DND-41 (cell line): ENCODE measurements around the gene MICAL3.
"Not testable (repeated sequence)": the region's sequence is repeated elsewhere in the genome, so short reads cannot be mapped to it uniquely, and the experiment has no call there.

ENCODE experiments used
- ATAC-seq: fragments of 200-7000 bp; cut with Tn5 transposase; 3 replicates; pipeline ENCODE4 v1.9.1; 2021; ENCODE audit warnings: low read depth; ENCODE audit not compliant: insufficient read depth
- DNase-seq: peaks from one replicate; pipeline ENCODE4 v3.0.0-alpha.2; 2020
- H2AFZ ChIP-seq: 2 replicates; pipeline ENCODE4 v1.6.0; 2012; ENCODE audit warnings: low read depth, low read length
- H3K27ac ChIP-seq: 2 replicates; pipeline ENCODE4 v1.5.1; 2012; ENCODE audit warnings: low read length, inconsistent platforms
- H3K27me3 ChIP-seq: fragments of 200-600 bp; sonication (generic); 2 replicates; pipeline ENCODE4 v1.6.0; 2012; ENCODE audit warnings: low read length, mild to moderate bottlenecking, inconsistent platforms; ENCODE audit not compliant: insufficient read depth, poor library complexity
- H3K36me3 ChIP-seq: 2 replicates; pipeline ENCODE4 v1.5.1; 2012; ENCODE audit warnings: low read length, inconsistent platforms; ENCODE audit not compliant: insufficient read depth
- H3K4me1 ChIP-seq: 2 replicates; pipeline ENCODE4 v1.5.1; 2012; ENCODE audit warnings: mild to moderate bottlenecking, low read length; ENCODE audit not compliant: insufficient read depth
- H3K4me2 ChIP-seq: 2 replicates; pipeline ENCODE4 v1.6.0; 2012; ENCODE audit warnings: mild to moderate bottlenecking, moderate library complexity, low read length, inconsistent platforms; ENCODE audit not compliant: insufficient read depth
- H3K4me3 ChIP-seq, 2 experiments: fragments of 200-600 bp in 1 of 2; shearing (Covaris generic) in 1 of 2; 2 replicates each; pipeline ENCODE4 v1.5.1; 2012 to 2016; ENCODE audit warnings: inconsistent platforms in 2 of 2, low read length in 2 of 2, mild to moderate bottlenecking in 2 of 2, low read depth in 1 of 2, moderate library complexity in 1 of 2
- H3K79me2 ChIP-seq: 2 replicates; pipeline ENCODE4 v1.6.0; 2012; ENCODE audit warnings: low read length, inconsistent platforms; ENCODE audit not compliant: insufficient read depth
- H3K9ac ChIP-seq: 2 replicates; pipeline ENCODE4 v1.6.0; 2012; ENCODE audit warnings: low read depth, mild to moderate bottlenecking, inconsistent platforms, low read length, moderate library complexity
- H3K9me3 ChIP-seq: 2 replicates; pipeline ENCODE4 v1.5.1; 2012; ENCODE audit warnings: low read length, moderate library complexity, mild to moderate bottlenecking, inconsistent platforms; ENCODE audit not compliant: insufficient read depth, severe bottlenecking
- H4K20me1 ChIP-seq: 2 replicates; pipeline ENCODE4 v1.6.0; 2012; ENCODE audit warnings: low read length; ENCODE audit not compliant: insufficient read depth
- EZH2 ChIP-seq: IDR thresholded peaks from 3 replicates; pipeline ENCODE4 v1.6.1; 2012; ENCODE audit warnings: borderline replicate concordance, low read depth, mild to moderate bottlenecking, moderate library complexity, low read length, inconsistent platforms; ENCODE audit not compliant: severe bottlenecking
- TF ChIP-seq, protein P1 (sequence below): IDR thresholded peaks from 2 replicates; pipeline ENCODE4 v1.5.1; 2012; ENCODE audit warnings: borderline replicate concordance, low read length, moderate library complexity, mild to moderate bottlenecking; ENCODE audit not compliant: poor library complexity, severe bottlenecking; ENCODE audit errors: extremely low read depth

The MICAL3 gene

GRCh38 chr22:17990942-17991341 lies 33.4 kb downstream of the MICAL3 start:
- Histone ChIP-seq H3K4me1 (no peaks in the 10 kb centered on the region), H3K9ac (no peak overlapping the region), H3K27ac (no peak overlapping the region), H3K4me3 (no peak overlapping the region), H4K20me1 (peaks cover 58% of the 10 kb centered on the region), H3K4me2 (no peak overlapping the region), H3K27me3 (no peaks in the 10 kb centered on the region), H2AFZ (no peak overlapping the region), H3K36me3 (no peaks in the 10 kb centered on the region), H3K9me3 (no peaks in the 10 kb centered on the region), H3K79me2 (peaks cover 74% of the 10 kb centered on the region)
- DNase-seq = no peak
- TF ChIP-seq, protein P1, sequence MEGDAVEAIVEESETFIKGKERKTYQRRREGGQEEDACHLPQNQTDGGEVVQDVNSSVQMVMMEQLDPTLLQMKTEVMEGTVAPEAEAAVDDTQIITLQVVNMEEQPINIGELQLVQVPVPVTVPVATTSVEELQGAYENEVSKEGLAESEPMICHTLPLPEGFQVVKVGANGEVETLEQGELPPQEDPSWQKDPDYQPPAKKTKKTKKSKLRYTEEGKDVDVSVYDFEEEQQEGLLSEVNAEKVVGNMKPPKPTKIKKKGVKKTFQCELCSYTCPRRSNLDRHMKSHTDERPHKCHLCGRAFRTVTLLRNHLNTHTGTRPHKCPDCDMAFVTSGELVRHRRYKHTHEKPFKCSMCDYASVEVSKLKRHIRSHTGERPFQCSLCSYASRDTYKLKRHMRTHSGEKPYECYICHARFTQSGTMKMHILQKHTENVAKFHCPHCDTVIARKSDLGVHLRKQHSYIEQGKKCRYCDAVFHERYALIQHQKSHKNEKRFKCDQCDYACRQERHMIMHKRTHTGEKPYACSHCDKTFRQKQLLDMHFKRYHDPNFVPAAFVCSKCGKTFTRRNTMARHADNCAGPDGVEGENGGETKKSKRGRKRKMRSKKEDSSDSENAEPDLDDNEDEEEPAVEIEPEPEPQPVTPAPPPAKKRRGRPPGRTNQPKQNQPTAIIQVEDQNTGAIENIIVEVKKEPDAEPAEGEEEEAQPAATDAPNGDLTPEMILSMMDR = no peak
- TF ChIP-seq EZH2 = no peak
- no peak for ATAC-seq

- Histone ChIP-seq H4K20me1 (peaks cover 60% of the 10 kb centered on the region), H3K9ac (no peak overlapping the region), H3K27ac (no peak overlapping the region), H2AFZ (no peak overlapping the region), H3K79me2 (peaks cover 71% of the 10 kb centered on the region), H3K4me1 (no peaks in the 10 kb centered on the region), H3K4me2 (no peak overlapping the region), H3K4me3 (no peak overlapping the region), H3K9me3 (no peaks in the 10 kb centered on the region), H3K36me3 (no peaks in the 10 kb centered on the region), H3K27me3 (no peaks in the 10 kb centered on the region)
- no peak for ATAC-seq
- no peak for DNase-seq
- TF ChIP-seq, protein P1 = no peak
- no peak for TF ChIP-seq EZH2
Measured at GRCh38 chr22:17990147-17990546, 34.2 kb downstream of the MICAL3 start.

DNA sequence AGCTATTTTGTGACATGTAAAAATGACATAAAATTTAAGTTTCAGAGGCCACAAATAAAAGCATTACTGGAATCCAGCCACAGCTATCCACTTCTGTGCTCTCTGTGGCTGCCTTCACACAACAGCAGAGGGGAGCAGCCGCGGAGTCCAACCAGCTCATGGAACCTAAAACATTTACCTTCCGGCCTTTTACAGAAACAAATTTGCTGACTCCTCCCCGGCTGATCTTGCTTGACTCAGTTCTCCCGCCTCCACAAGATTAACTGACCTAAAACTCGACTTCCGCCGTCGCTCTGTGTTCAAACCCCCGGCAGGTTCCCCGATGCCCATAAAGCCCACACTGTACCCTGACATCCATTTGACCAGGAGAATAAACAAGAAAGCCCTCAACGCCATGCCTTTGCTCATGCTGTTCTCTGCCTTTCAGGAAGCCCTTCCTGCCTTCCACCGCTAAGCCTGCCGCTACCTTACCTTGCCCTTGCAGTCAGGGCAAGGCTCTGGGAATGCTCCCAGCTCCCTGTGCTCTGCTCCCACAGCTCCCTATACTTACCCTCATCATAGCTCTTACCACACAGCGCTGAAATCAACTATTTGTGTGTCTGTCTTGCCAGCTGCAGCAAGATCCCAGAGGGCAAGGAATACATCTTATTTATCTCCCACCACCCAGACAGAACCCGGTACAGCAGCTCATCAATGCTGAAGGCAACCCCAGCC lies 35.4 kb downstream of the MICAL3 start:
- H3K4me3 ChIP-seq = no peak overlapping the region
- TF ChIP-seq EZH2 = no peak
- TF ChIP-seq, protein P1 = no peak
- H3K79me2 ChIP-seq = peaks cover 64% of the 10 kb centered on the region
- peaks cover 53% of the 10 kb centered on the region for H4K20me1 ChIP-seq
- H2AFZ ChIP-seq = no peak overlapping the region
- no peak overlapping the region for H3K4me2 ChIP-seq
- H3K27me3 ChIP-seq = no peaks in the 10 kb centered on the region
- H3K9ac ChIP-seq = no peak overlapping the region
- H3K36me3 ChIP-seq = no peaks in the 10 kb centered on the region
- H3K4me1 ChIP-seq = no peaks in the 10 kb centered on the region
- DNase-seq (no peak), ATAC-seq (no peak)
- no peaks in the 10 kb centered on the region for H3K9me3 ChIP-seq
- H3K27ac ChIP-seq = no peak overlapping the region

DNA sequence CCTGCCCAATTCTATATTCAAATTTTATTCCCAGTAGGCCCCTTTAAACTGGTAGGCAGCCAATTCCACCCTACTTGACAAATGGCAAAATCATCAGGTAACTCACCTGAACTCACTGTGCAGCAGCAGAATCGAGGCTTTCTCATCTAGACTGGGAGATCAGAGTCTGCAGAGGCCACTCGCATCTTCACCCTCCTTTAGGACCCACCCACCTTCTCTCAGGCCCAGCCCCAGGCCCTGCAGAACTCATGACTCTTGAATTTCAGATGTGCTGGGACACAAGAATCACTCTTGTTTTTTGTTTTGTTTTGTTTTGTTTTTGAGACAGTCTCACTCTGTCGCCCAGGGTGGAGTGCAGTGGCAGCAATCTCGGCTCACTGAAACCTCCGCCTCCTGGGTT lies 38.8 kb downstream of the MICAL3 start:
- H3K27ac ChIP-seq = no peak overlapping the region
- H3K27me3 ChIP-seq = no peaks in the 10 kb centered on the region
- H3K4me2 ChIP-seq = no peak overlapping the region
- peaks cover 52% of the 10 kb centered on the region for H3K79me2 ChIP-seq
- H4K20me1 ChIP-seq = peaks cover 55% of the 10 kb centered on the region
- TF ChIP-seq EZH2 = no peak
- TF ChIP-seq, protein P1 = no peak
- H3K9ac ChIP-seq = no peak overlapping the region
- no peak for ATAC-seq
- DNase-seq = no peak
- H2AFZ ChIP-seq = no peak overlapping the region
- H3K4me3 ChIP-seq = no peak overlapping the region
- H3K4me1 ChIP-seq = peaks cover 11% of the 10 kb centered on the region
- no peaks in the 10 kb centered on the region for H3K9me3 ChIP-seq
- H3K36me3 ChIP-seq = no peaks in the 10 kb centered on the region

DNA sequence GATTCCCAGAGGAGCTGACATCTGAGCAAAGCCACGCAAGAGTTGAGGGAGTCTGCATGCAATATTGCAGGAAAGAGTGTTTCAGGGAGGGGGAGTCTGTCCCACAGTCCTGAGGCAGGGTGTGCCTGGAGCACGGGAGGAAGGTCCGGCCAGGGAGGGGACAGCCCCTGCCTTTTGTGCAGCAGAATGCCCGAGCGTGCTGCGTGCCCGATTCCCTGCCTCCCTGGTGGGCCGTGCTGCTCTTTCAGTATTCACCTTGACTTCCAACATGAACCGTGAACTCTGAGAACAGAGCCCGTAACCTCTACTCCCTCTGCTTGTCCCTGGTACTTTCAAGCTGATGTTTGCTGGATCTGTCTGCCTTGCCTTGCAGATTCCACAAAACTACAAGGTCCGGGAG lies 39.3 kb downstream of the MICAL3 start:
- H3K9me3 ChIP-seq, H3K36me3 ChIP-seq, H3K27ac ChIP-seq, H3K9ac ChIP-seq, H3K27me3 ChIP-seq, H3K4me3 ChIP-seq, DNase-seq, H3K4me2 ChIP-seq, H2AFZ ChIP-seq, ATAC-seq: not testable (repeated sequence)
- Histone ChIP-seq H3K4me1 (peaks cover 16% of the 10 kb centered on the region), H4K20me1 (peaks cover 55% of the 10 kb centered on the region), H3K79me2 (peaks cover 50% of the 10 kb centered on the region)
